K562 (cell line): Measurements from ENCODE around the gene SERP1. TPM values are rescaled to one million over a fixed set of nuclear protein-coding genes. Genes with fewer than 3 reads are reported as not detected.

Source experiments
- ATAC-seq: fragments of 200-7000 bp; cut with Tn5 transposase; 3 replicates; pipeline ENCODE4 v1.9.1; 2020; ENCODE audit warnings: moderate library complexity
- BruUV-seq: library from RNA; stranded (reverse); fragments of 400-500 nt; replicated peaks from 2 replicates; lab custom pipeline; 2021; lab: Mats Ljungman, UMichigan
- CTCF ChIA-PET: fragments of 300-600 bp; formaldehyde crosslinking; extraction: SDS; loops from one replicate; lab custom pipeline; 2021; ENCODE audit warnings: low intra/inter-chr PET ratio; lab: Yijun Ruan, JAX
- POLR2A ChIA-PET: fragments of 300-600, 350-650 bp; sonication (Branson Sonifier 250); formaldehyde crosslinking; extraction: SDS; loops from one replicate; lab custom pipeline; 2021; ENCODE audit warnings: antibody characterized with exemption, inconsistent platforms; lab: Yijun Ruan, JAX
- DNase-seq, 4 experiments: peaks; one replicate each; pipeline versions ENCODE4 v3.0.0 to v3.0.0-alpha.2; 2011 to 2018; ENCODE audit warnings: low spot score in 3 of 4, mixed read lengths in 3 of 4; ENCODE audit errors: extremely low read depth in 1 of 4
- FAIRE-seq: peaks from 2 replicates; lab custom pipeline; 2011; peaks lifted over from hg19 to GRCh38; lab: Jason Lieb, UNC
- H2AFZ ChIP-seq: 2 replicates; pipeline ENCODE4 v1.6.0; 2011; ENCODE audit warnings: low read depth, low read length, control low read depth, inconsistent platforms
- H3K27ac ChIP-seq: fragments of 200-600 bp; 3 replicates; pipeline ENCODE4 v1.8.0; 2011; ENCODE audit warnings: low read depth, mild to moderate bottlenecking, control low read depth, inconsistent platforms, low read length, moderate library complexity, mixed read lengths; ENCODE audit errors: extremely low read depth
- H3K27me3 ChIP-seq, 2 experiments: fragments of 300-600 bp in 1 of 2; 2 replicates in 1 of 2; 3 replicates in 1 of 2; pipeline versions ENCODE4 v1.6.0 to v1.8.0; 2011; ENCODE audit warnings: inconsistent platforms in 2 of 2, low read length in 2 of 2, mild to moderate bottlenecking in 1 of 2, mixed read lengths in 1 of 2, moderate library complexity in 1 of 2; ENCODE audit not compliant: control insufficient read depth in 2 of 2, insufficient read depth in 2 of 2
- H3K36me3 ChIP-seq: fragments of 300-600 bp; 3 replicates; pipeline ENCODE4 v1.8.0; 2011; ENCODE audit warnings: mild to moderate bottlenecking, low read length, inconsistent platforms; ENCODE audit not compliant: control insufficient read depth, insufficient read depth
- H3K4me1 ChIP-seq, 2 experiments: fragments of 200-600 bp in 1 of 2; replicated peaks in 1 of 2; 2 replicates in 1 of 2; 3 replicates in 1 of 2; pipeline versions ENCODE4 v1.5.1 to v1.8.0; 2011; ENCODE audit warnings: inconsistent platforms in 2 of 2, low read length in 2 of 2, mild to moderate bottlenecking in 1 of 2, mixed read lengths in 1 of 2, moderate library complexity in 1 of 2; ENCODE audit not compliant: control insufficient read depth in 2 of 2, insufficient read depth in 2 of 2
- H3K4me2 ChIP-seq: 2 replicates; pipeline ENCODE4 v1.6.1; 2011; ENCODE audit warnings: low read length, control low read depth, inconsistent platforms, mixed read lengths; ENCODE audit not compliant: insufficient read depth
- H3K4me3 ChIP-seq: fragments of 200-600 bp; sonication (generic), shearing (Covaris generic); 2 replicates; pipeline ENCODE4 v1.5.1; 2016; ENCODE audit warnings: control low read depth, inconsistent platforms
- H3K79me2 ChIP-seq: fragments of 200-600 bp; 3 replicates; pipeline ENCODE4 v1.8.0; 2011; ENCODE audit warnings: low read length, inconsistent platforms; ENCODE audit not compliant: control insufficient read depth, insufficient read depth
- H3K9ac ChIP-seq, 2 experiments: 2 replicates each; pipeline versions ENCODE4 v1.6.0 to v1.6.1; 2011; ENCODE audit warnings: low read depth in 2 of 2, low read length in 2 of 2, control low read depth in 1 of 2, inconsistent platforms in 1 of 2, mild to moderate bottlenecking in 1 of 2, mixed read lengths in 1 of 2; ENCODE audit not compliant: insufficient read depth in 1 of 2
- H3K9me1 ChIP-seq: one replicate; pipeline ENCODE4 v1.6.0; 2011; ENCODE audit warnings: inconsistent platforms, mild to moderate bottlenecking, low read length, moderate library complexity; ENCODE audit not compliant: control insufficient read depth, insufficient read depth
- H3K9me3 ChIP-seq: replicated peaks from 2 replicates; pipeline ENCODE4 v1.5.1; 2011; ENCODE audit warnings: low read depth, low read length, inconsistent platforms; ENCODE audit not compliant: control insufficient read depth, insufficient read depth
- H4K20me1 ChIP-seq: replicated peaks from 2 replicates; pipeline ENCODE4 v1.6.1; 2011; ENCODE audit warnings: low read length, inconsistent platforms, mixed read lengths; ENCODE audit not compliant: control insufficient read depth, insufficient read depth
- ARID3B ChIP-seq: fragments of 250-450 bp; sonication (Bioruptor Pico); IDR thresholded peaks from 2 replicates; pipeline ENCODE4 v1.4.0; 2020; ENCODE audit warnings: borderline replicate concordance
- E2F4 ChIP-seq: sonication (generic); formaldehyde crosslinking; IDR thresholded peaks from 2 replicates; pipeline ENCODE4 v1.8.0; 2022; ENCODE audit warnings: mild to moderate bottlenecking, low read depth, missing genetic modification reagents
- FOXK1 ChIP-seq: sonication (generic); formaldehyde crosslinking; IDR thresholded peaks from 2 replicates; pipeline ENCODE4 v1.8.0; 2022; ENCODE audit warnings: missing genetic modification reagents, mild to moderate bottlenecking, borderline replicate concordance
- GTF2B ChIP-seq: IDR thresholded peaks from 2 replicates; pipeline ENCODE4 v1.6.1; 2011; ENCODE audit not compliant: insufficient read length; ENCODE audit errors: extremely low read depth
- HDAC6 ChIP-seq: IDR thresholded peaks from 2 replicates; pipeline ENCODE4 v1.6.1; 2012; ENCODE audit warnings: low read depth, mild to moderate bottlenecking, control low read depth, inconsistent platforms, low read length, moderate library complexity
- HOXB6 ChIP-seq: fragments of 250-450 bp; sonication (Bioruptor Pico); IDR thresholded peaks from 2 replicates; pipeline ENCODE4 v1.5.1; 2022; ENCODE audit warnings: mild to moderate bottlenecking, borderline replicate concordance
- KDM2B ChIP-seq: fragments of 250-450 bp; sonication (Bioruptor Pico); IDR thresholded peaks from 2 replicates; pipeline ENCODE4 v1.8.0; 2021; ENCODE audit warnings: mild to moderate bottlenecking, moderate library complexity
- RUNX1 ChIP-seq: sonication (generic); IDR thresholded peaks from 2 replicates; pipeline ENCODE4 v1.6.1; 2016; ENCODE audit warnings: antibody characterized with exemption, low read depth
- TCFL5 ChIP-seq: fragments of 250-450 bp; sonication (Bioruptor Pico); conservative IDR thresholded peaks from 2 replicates; pipeline ENCODE4 v1.6.1; 2021; ENCODE audit warnings: mild to moderate bottlenecking, moderate library complexity, matching md5 sums
- USF2 ChIP-seq: sonication (generic); formaldehyde crosslinking; IDR thresholded peaks from 2 replicates; pipeline ENCODE4 v1.5.0; 2020; ENCODE audit warnings: missing genetic modification reagents
- ZC3H11A ChIP-seq: IDR thresholded peaks from 2 replicates; pipeline ENCODE4 v1.6.1; 2012; ENCODE audit warnings: low read depth, low read length, improper control_type of control experiment
- ZNF512 ChIP-seq: IDR thresholded peaks from 2 replicates; pipeline ENCODE4 v1.6.1; 2016; ENCODE audit warnings: missing genetic modification characterization, missing compliant biosample characterization
- ZNF79 ChIP-seq: fragments of 250-450 bp; sonication (Bioruptor Pico); IDR thresholded peaks from 2 replicates; pipeline ENCODE4 v1.4.0; 2020; ENCODE audit warnings: low read depth, mild to moderate bottlenecking, moderate library complexity
- WGBS: fragments of 100-300 bp; shearing (Covaris generic); methylation state at CpG from one replicate; pipeline ENCODE4 v1.1.6; 2016; ENCODE audit warnings: low coverage, mixed read lengths; ENCODE audit not compliant: insufficient coverage; ENCODE audit errors: missing lambda C conversion rate; 5-methylcytosine and 5-hydroxymethylcytosine counted together
- in situ Hi-C: fragments of 300-500 bp; cut with MboI; formaldehyde crosslinking; loops from 4 replicates; pipeline ENCODE4 v1.15.0; 2018; ENCODE audit warnings: inconsistent platforms, mixed read lengths
- intact Hi-C: fragments of 100-400 bp; cut with micrococcal nuclease; formaldehyde crosslinking; loops from 2 replicates; pipeline ENCODE4 v1.14.2; 2022
- polyA plus RNA-seq, 8 experiments: library from polyadenylated mRNA; depleted of rRNA in 4 of 8; stranded (reverse) in 5 of 8; unstranded in 3 of 8; fragments of >200 nt; fragmentation: Nextera tagmentation in 2 of 8; fragmentation: Illumina TruSeq in 1 of 8; extraction: Ambion mirVana in 2 of 8; extraction: Trizol in 1 of 8; gene quantifications; 2 replicates each; pipeline versions ENCODE4 v1.2.1 to v1.2.3, GENCODE V29; 2011 to 2014; ENCODE audit warnings: inconsistent platforms in 1 of 8, missing spikeins in 1 of 8
- total RNA-seq, 7 experiments: library from RNA; depleted of rRNA in 6 of 7; stranded (reverse); fragments of >200 nt in 6 of 7; fragmentation: Illumina TruSeq in 2 of 7; extraction: Trizol in 2 of 7; gene quantifications; 2 replicates each; pipeline versions ENCODE4 v1.2.1 to v1.2.3, GENCODE V29; 2011 to 2021; ENCODE audit warnings: low replicate concordance in 1 of 7

SERP1 gene
- total and polyA plus RNA-seq, 9 of the 15 experiments (the other 6 are each of a cell fraction or from before 2014, with no cell fraction given): 38.6 to 443 (median 121) TPM

- Histone ChIP-seq H3K4me1 (no peaks in the 10 kb centered on the region), H3K9me1 (no peaks in the 10 kb centered on the region), H4K20me1 (no peaks in the 10 kb centered on the region), H3K4me2 (no peak overlapping the region), H3K27ac (no peak overlapping the region), H3K27me3 (no peaks in the 10 kb centered on the region), H3K9ac (no peak overlapping the region), H3K79me2 (no peaks in the 10 kb centered on the region), H2AFZ (0 out of 2 replicates have a peak overlapping the region, but pooled peaks have one; percentile 19), H3K36me3 (no peaks in the 10 kb centered on the region), H3K9me3 (no peaks in the 10 kb centered on the region), H3K4me3 (no peak overlapping the region)
- TF ChIP-seq GTF2B (no peak), HDAC6 (no peak), TCFL5 (CRISPR knock-in tag) (no peak), RUNX1 (no peak), ARID3B (no peak), USF2 (no peak), KDM2B (CRISPR knock-in tag) (no peak), ZC3H11A (no peak), ZNF512 (tag) (no peak), E2F4 (CRISPR knock-in tag) (no peak), FOXK1 (CRISPR knock-in tag) (no peak), HOXB6 (CRISPR knock-in tag) (no peak), ZNF79 (CRISPR knock-in tag) (no peak)
- ATAC-seq (peak; percentile 22; the same call in 1 of the 3 replicates), FAIRE-seq (no peak), DNase-seq (no peak)
- no TSS peak for BruUV-seq
- 36% methylated on average over 4 of the region's 4 CpGs for WGBS
- intact Hi-C loops: no loop called here
- ChIA-PET POLR2A (interaction anchor here (0.7 to 2.7 kb wide), 2 partner anchors 10 to 271 kb away, joined by 3 to 10 read pairs; no protein-coding TSS in a partner anchor), CTCF (no interaction called here)
- in situ Hi-C loops: loop anchor here (25.0 kb wide), 1 partner anchor 327 kb away; no protein-coding TSS in a partner anchor
Measured at GRCh38 chr3:150535204-150535603, 11.1 kb downstream of the SERP1 start.
